A549 (cell line): ENCODE results near the gene PLCXD3. TPM values are rescaled to one million over a fixed set of nuclear protein-coding genes. Genes with fewer than 3 reads are reported as not detected.
A peak's percentile ranks its signal among the peaks of the same experiment; 100 is the strongest.

Experiments
- ATAC-seq, 2 experiments: fragments of 200-7000 bp in 1 of 2; fragments of >200 bp in 1 of 2; cut with Nextera tagmentation in 1 of 2; cut with Tn5 transposase in 1 of 2; 3 replicates each; pipeline versions ENCODE4 v1.8.0 to v1.9.1; 2018 to 2020; ENCODE audit warnings: mild to moderate bottlenecking in 1 of 2, moderate library complexity in 1 of 2
- CTCF ChIA-PET: fragments of 300-600 bp; sonication (Branson Sonifier 250); formaldehyde crosslinking; extraction: SDS; loops from one replicate; lab custom pipeline; 2021; ENCODE audit warnings: antibody characterized with exemption, inconsistent platforms; lab: Yijun Ruan, JAX
- POLR2A ChIA-PET: fragments of 350-600 bp; formaldehyde crosslinking; extraction: SDS; loops from one replicate; lab custom pipeline; 2021; ENCODE audit warnings: antibody characterized with exemption, inconsistent platforms; lab: Yijun Ruan, JAX
- DNase-seq, 2 experiments: peaks; one replicate each; pipeline versions ENCODE4 v3.0.0 to v3.0.0-alpha.2; 2011 to 2016; ENCODE audit warnings: low read depth in 1 of 2, low spot score in 1 of 2
- FAIRE-seq: peaks from 2 replicates; lab custom pipeline; 2011; peaks lifted over from hg19 to GRCh38; lab: Jason Lieb, UNC
- H3K27ac ChIP-seq, 2 experiments: fragments of >200 bp; sonication (Bioruptor Twin); formaldehyde crosslinking; 3 replicates each; pipeline ENCODE4 v1.5.1; 2016 to 2017
- H3K4me1 ChIP-seq: fragments of >200 bp; sonication (Bioruptor Twin); formaldehyde crosslinking; 3 replicates; pipeline ENCODE4 v1.6.1; 2016
- H3K4me2 ChIP-seq: fragments of >200 bp; sonication (Bioruptor Twin); formaldehyde crosslinking; 3 replicates; pipeline ENCODE4 v1.6.1; 2016
- H3K4me3 ChIP-seq: fragments of >200 bp; sonication (Bioruptor Twin); formaldehyde crosslinking; 3 replicates; pipeline ENCODE4 v1.5.1; 2016
- H3K9me3 ChIP-seq: fragments of >200 bp; sonication (Bioruptor Twin); formaldehyde crosslinking; 3 replicates; pipeline ENCODE4 v1.6.1; 2016
- ATOH8 ChIP-seq: fragments of 250-450 bp; sonication (Bioruptor Pico); IDR thresholded peaks from 2 replicates; pipeline ENCODE4 v1.5.0; 2020; ENCODE audit warnings: low read depth, mild to moderate bottlenecking, moderate library complexity
- BCL3 ChIP-seq: fragments of >200 bp; sonication (Bioruptor Twin); formaldehyde crosslinking; IDR thresholded peaks from 3 replicates; pipeline ENCODE4 v1.6.1; 2016
- BHLHE40 ChIP-seq: IDR thresholded peaks from 2 replicates; pipeline ENCODE4 v1.6.1; 2012; ENCODE audit warnings: low read depth, low read length, inconsistent platforms
- CEBPB ChIP-seq, 2 experiments: fragments of >200 bp in 1 of 2; sonication (Bioruptor Twin) in 1 of 2; formaldehyde crosslinking in 1 of 2; IDR thresholded peaks; 2 replicates each; pipeline ENCODE4 v1.6.1; 2012 to 2016
- EHMT2 ChIP-seq: fragments of 200-600 bp; sonication (generic); IDR thresholded peaks from 2 replicates; pipeline ENCODE4 v1.6.1; 2016; ENCODE audit warnings: antibody characterized with exemption, low read depth, mild to moderate bottlenecking, moderate library complexity
- EP300 ChIP-seq, 2 experiments: fragments of >200 bp; sonication (Bioruptor Twin); formaldehyde crosslinking; IDR thresholded peaks; 2 replicates in 1 of 2; 3 replicates in 1 of 2; pipeline ENCODE4 v1.6.1; 2016 to 2017
- ESRRA ChIP-seq: fragments of 150-350 bp; IDR thresholded peaks from 2 replicates; pipeline ENCODE4 v1.6.1; 2014; ENCODE audit warnings: mild to moderate bottlenecking, low read length, borderline replicate concordance
- FOSB ChIP-seq: fragments of 250-450 bp; sonication (Bioruptor Pico); IDR thresholded peaks from 2 replicates; pipeline ENCODE4 v1.5.0; 2020; ENCODE audit warnings: mild to moderate bottlenecking, moderate library complexity
- FOXS1 ChIP-seq: fragments of 250-450 bp; sonication (Bioruptor Pico); IDR thresholded peaks from 2 replicates; pipeline ENCODE4 v1.5.0; 2020; ENCODE audit warnings: mild to moderate bottlenecking, moderate library complexity
- HES2 ChIP-seq: fragments of >200 bp; sonication (Bioruptor Twin); formaldehyde crosslinking; IDR thresholded peaks from 2 replicates; pipeline ENCODE4 v1.6.1; 2016
- HMGXB4 ChIP-seq: fragments of 250-450 bp; sonication (Bioruptor Pico); IDR thresholded peaks from 2 replicates; pipeline ENCODE4 v1.5.0; 2021; ENCODE audit warnings: mild to moderate bottlenecking, moderate library complexity, borderline replicate concordance
- KDM1A ChIP-seq: fragments of 200-600 bp; sonication (generic); IDR thresholded peaks from 2 replicates; pipeline ENCODE4 v1.6.1; 2016; ENCODE audit warnings: low read depth, mild to moderate bottlenecking
- MAFK ChIP-seq: fragments of 450-650 bp; IDR thresholded peaks from 2 replicates; pipeline ENCODE4 v1.6.1; 2014; ENCODE audit not compliant: partially characterized antibody
- MAZ ChIP-seq: fragments of 150-350 bp; IDR thresholded peaks from 2 replicates; pipeline ENCODE4 v1.6.1; 2014; ENCODE audit warnings: antibody characterized with exemption, low read depth, low read length, borderline replicate concordance
- NR3C1 ChIP-seq: fragments of >200 bp; sonication (Bioruptor Twin); formaldehyde crosslinking; IDR thresholded peaks from 3 replicates; pipeline ENCODE4 v1.6.1; 2017
- POLR2AphosphoS2 ChIP-seq: conservative IDR thresholded peaks from 2 replicates; pipeline ENCODE4 v1.6.1; 2012; ENCODE audit warnings: low read length, improper control_type of control experiment, inconsistent platforms
- REST ChIP-seq: fragments of 200-600 bp; sonication (generic); IDR thresholded peaks from 2 replicates; pipeline ENCODE4 v1.6.1; 2016; ENCODE audit warnings: antibody characterized with exemption, mild to moderate bottlenecking, moderate library complexity
- RFX5 ChIP-seq: fragments of 450-650 bp; IDR thresholded peaks from 2 replicates; pipeline ENCODE4 v1.7.1; 2014; ENCODE audit warnings: antibody characterized with exemption, mild to moderate bottlenecking, moderate library complexity
- WGBS: methylation state at CpG from one replicate; pipeline ENCODE4 v1.1.6; 2017; ENCODE audit errors: missing lambda C conversion rate; 5-methylcytosine and 5-hydroxymethylcytosine counted together
- polyA plus RNA-seq, 4 experiments: library from polyadenylated mRNA; depleted of rRNA in 3 of 4; stranded (reverse); fragments of >200 nt; fragmentation: RNase III in 1 of 4; extraction: RNeasy Plus Mini Kit Qiagen cat#74134 plus additional on column Dnase treatment in 1 of 4; gene quantifications; 2 replicates in 3 of 4; 3 replicates in 1 of 4; pipeline ENCODE4 v1.2.3, GENCODE V29; 2011 to 2017

Gene PLCXD3
- polyA plus RNA-seq, 2 of the 4 experiments (the other 2 are of a cell fraction): 1.2 to 1.6 TPM

- CTCF ChIA-PET: no interaction called here
- Histone ChIP-seq H3K27ac (no peak overlapping the region), H3K9me3 (peaks cover 2% of the 10 kb centered on the region; the same call in 1 of the 3 replicates), H3K4me2 (no peak overlapping the region), H3K4me3 (no peak overlapping the region), H3K4me1 (no peaks in the 10 kb centered on the region)
- FAIRE-seq (no peak), ATAC-seq (no peak), DNase-seq (no peak)
- TF ChIP-seq FOSB (CRISPR knock-in tag) (no peak), REST (no peak), HMGXB4 (no peak), EHMT2 (no peak)
- POLR2A ChIA-PET: no interaction called here
- WGBS: 8% methylated on average over 1 of the region's 1 CpG
Observed at GRCh38 chr5:41296066-41296465, 214.3 kb downstream of the PLCXD3 start.

- DNase-seq (no peak), FAIRE-seq (no peak)
- TF ChIP-seq ESRRA (no peak), MAFK (peak; percentile 55), ATOH8 (CRISPR knock-in tag) (no peak), BCL3 (no peak), KDM1A (no peak)
Observed at GRCh38 chr5:41291323-41291722, 219.1 kb downstream of the PLCXD3 start.

GRCh38 chr5:41290810-41291209 lies 219.6 kb downstream of the PLCXD3 start:
- TF ChIP-seq FOSB (CRISPR knock-in tag) (no peak), BHLHE40 (no peak), MAZ (no peak), POLR2AphosphoS2 (no peak), RFX5 (no peak), FOXS1 (CRISPR knock-in tag) (no peak), EP300 (IDR thresholded peaks at IDR 0.05) (no peak), HES2 (no peak), KDM1A (no peak), CEBPB (IDR thresholded peaks at IDR 0.05) (no peak), NR3C1 (no peak)
- Histone ChIP-seq H3K4me3 (no peak overlapping the region), H3K4me1 (no peaks in the 10 kb centered on the region), H3K27ac (no peak overlapping the region), H3K4me2 (no peak overlapping the region), H3K9me3 (peaks cover 11% of the 10 kb centered on the region; the same call in 1 of the 3 replicates)
- no peak for ATAC-seq
- ChIA-PET POLR2A (no interaction called here), CTCF (interaction anchor here (0.9 to 1.1 kb wide), 2 partner anchors 14 to 21 kb away, joined by 3 to 4 read pairs; no protein-coding TSS in a partner anchor)
- no peak for FAIRE-seq
- DNase-seq: no peak
- WGBS: 17% methylated on average over 1 of the region's 2 CpGs

More at GRCh38 chr5:41291323-41291722, 219.1 kb downstream of the PLCXD3 start:
- Histone ChIP-seq H3K4me2 (no peak overlapping the region), H3K4me3 (no peak overlapping the region), H3K9me3 (peaks cover 11% of the 10 kb centered on the region; the same call in 1 of the 3 replicates), H3K27ac (no peak overlapping the region), H3K4me1 (no peaks in the 10 kb centered on the region)
- ChIA-PET CTCF (interaction anchor here (1.1 kb wide), 1 partner anchor 14 kb away, joined by 4 read pairs; no protein-coding TSS in a partner anchor), POLR2A (no interaction called here)
- WGBS: 6% methylated on average over 3 of the region's 3 CpGs
- ATAC-seq: no peak
